VCaP (cell line): ENCODE measurements around the gene PCDHB12.
"Not testable (repeated sequence)": the region's sequence is repeated elsewhere in the genome, so short reads cannot be mapped to it uniquely, and the experiment has no call there.

Experiments
- H3K27ac ChIP-seq: fragments of 450-650 bp; 2 replicates; pipeline ENCODE4 v1.5.1; 2017
- TF ChIP-seq, protein P1 (sequence below): fragments of 450-650 bp; conservative IDR thresholded peaks from 2 replicates; pipeline ENCODE4 v1.5.1; 2017; ENCODE audit warnings: mild to moderate bottlenecking, moderate library complexity

The PCDHB12 gene

DNA sequence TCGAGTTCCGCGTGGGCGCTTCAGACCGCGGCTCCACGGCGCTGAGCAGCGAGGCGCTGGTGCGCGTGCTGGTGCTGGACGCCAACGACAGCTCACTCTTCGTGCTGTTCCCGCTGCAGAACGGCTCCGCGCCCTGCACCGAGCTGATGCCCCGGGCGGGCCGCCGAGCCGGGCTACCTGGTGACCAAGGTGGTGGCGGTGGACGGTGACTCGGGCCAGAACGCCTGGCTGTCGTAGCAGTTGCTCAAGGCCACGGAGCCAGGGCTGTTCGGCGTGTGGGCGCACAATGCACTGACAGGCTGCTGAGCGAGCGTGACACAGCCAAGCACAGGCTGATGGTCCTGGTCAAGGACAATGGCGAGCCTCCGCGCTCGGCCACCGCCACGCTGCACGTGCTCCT is 33.0 kb downstream of the PCDHB12 start:
- H3K27ac ChIP-seq, result no peak overlapping the region

DNA sequence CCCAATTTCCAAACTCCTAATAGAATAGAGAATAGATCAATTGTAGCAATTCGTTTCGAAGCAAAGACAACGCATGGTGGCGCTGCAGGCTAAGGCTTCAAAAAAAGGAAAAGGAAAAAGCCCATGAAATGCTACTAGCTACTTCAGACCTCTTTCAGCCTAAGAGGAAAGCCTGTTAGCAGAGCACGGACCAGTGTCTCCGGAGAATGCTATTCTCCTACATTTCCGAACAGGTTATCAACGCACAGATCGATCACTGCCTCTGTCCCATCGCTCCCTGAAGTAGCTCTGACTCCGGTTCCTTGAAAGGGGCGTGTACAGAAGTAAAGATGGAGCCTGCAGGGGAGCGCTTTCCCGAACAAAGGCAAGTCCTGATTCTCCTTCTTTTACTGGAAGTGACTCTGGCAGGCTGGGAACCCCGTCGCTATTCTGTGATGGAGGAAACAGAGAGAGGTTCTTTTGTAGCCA is 36.8 kb downstream of the PCDHB12 start, which contains the start of gene PCDHB15:
TSS of gene PCDHB15 (plus strand) at position 146 of the 468 bp plus-strand sequence. CDS start at position 330, 184 bp downstream.
- TF ChIP-seq, protein P1, sequence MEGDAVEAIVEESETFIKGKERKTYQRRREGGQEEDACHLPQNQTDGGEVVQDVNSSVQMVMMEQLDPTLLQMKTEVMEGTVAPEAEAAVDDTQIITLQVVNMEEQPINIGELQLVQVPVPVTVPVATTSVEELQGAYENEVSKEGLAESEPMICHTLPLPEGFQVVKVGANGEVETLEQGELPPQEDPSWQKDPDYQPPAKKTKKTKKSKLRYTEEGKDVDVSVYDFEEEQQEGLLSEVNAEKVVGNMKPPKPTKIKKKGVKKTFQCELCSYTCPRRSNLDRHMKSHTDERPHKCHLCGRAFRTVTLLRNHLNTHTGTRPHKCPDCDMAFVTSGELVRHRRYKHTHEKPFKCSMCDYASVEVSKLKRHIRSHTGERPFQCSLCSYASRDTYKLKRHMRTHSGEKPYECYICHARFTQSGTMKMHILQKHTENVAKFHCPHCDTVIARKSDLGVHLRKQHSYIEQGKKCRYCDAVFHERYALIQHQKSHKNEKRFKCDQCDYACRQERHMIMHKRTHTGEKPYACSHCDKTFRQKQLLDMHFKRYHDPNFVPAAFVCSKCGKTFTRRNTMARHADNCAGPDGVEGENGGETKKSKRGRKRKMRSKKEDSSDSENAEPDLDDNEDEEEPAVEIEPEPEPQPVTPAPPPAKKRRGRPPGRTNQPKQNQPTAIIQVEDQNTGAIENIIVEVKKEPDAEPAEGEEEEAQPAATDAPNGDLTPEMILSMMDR, result peak; percentile 46
- no peak within 1 kb of the TSS for H3K27ac ChIP-seq

More for the DNA sequence above, 33.0 kb downstream of the PCDHB12 start:
- TF ChIP-seq, protein P1, result no peak

DNA sequence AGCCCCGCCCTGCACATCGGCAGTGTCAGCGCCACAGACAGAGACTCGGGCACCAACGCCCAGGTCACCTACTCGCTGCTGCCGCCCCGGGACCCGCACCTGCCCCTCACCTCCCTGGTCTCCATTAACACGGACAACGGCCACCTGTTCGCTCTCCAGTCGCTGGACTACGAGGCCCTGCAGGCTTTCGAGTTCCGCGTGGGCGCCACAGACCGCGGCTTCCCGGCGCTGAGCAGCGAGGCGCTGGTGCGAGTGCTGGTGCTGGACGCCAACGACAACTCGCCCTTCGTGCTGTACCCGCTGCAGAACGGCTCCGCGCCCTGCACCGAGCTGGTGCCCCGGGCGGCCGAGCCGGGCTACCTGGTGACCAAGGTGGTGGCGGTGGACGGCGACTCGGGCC is 38.5 kb downstream of the PCDHB12 start:
- not testable (repeated sequence) for H3K27ac ChIP-seq

DNA sequence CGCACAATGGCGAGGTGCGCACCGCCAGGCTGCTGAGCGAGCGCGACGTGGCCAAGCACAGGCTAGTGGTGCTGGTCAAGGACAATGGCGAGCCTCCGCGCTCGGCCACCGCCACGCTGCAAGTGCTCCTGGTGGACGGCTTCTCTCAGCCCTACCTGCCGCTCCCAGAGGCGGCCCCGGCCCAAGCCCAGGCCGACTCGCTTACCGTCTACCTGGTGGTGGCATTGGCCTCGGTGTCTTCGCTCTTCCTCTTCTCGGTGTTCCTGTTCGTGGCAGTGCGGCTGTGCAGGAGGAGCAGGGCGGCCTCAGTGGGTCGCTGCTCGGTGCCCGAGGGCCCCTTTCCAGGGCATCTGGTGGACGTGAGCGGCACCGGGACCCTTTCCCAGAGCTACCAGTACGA is 38.9 kb downstream of the PCDHB12 start:
- H3K27ac ChIP-seq, result not testable (repeated sequence)

DNA sequence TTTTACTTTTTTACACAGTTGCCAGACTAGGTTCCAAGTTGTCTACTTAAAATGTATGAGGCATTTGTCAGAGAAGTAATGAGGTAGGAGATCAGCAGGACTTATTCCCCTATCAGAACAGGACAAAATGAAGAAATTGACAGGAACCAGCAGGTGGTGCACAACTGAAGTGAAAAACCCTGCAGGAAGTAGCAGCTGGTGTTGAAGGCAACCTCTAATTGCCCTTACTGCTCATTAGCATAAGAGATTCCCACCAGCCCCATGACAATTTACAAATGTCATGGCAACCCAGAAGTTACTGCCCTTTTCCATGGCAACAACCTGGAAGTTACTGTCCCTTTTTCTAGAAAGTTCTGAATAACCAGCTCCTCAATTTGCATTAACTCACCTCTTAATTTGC is 42.1 kb downstream of the PCDHB12 start:
- TF ChIP-seq, protein P1, result peak; percentile 42
- no peak overlapping the region for H3K27ac ChIP-seq

DNA sequence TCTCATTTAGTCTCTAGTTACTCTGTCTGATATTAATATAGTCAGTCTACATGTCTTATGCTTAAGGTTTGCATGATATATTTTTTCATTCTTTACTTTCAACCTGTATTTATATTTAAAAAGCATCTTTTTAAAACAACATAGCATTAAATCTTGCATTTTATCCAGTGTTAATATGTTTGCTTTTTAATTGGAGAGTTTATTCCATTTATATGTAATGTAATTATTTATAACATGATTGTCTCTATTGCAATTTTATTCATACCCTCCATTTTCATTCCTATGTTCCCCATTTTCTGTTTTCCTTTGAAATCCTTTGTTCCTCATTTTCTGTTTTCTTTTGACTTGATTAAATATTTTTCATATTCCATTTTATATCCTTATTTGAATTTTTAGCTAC is 49.9 kb downstream of the PCDHB12 start:
- H3K27ac ChIP-seq, result no peak overlapping the region
- TF ChIP-seq, protein P1, result no peak

DNA sequence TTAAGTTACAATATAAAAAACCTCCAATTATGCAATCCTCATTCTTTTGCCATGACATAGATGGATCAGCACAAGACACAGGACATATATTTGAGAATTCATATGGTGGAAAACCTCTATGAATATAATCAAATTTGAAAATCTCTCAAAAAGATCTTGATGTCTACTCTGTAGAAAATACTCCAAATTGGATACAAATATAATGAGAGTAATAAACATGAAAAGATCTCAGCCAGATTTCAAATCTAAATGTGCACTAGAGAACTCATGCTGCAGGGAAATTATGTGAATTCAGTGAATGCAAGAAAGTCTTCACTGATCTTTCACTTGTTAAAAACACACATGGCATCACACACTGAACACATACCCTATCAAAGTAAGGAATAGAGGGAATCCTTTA is 50.4 kb downstream of the PCDHB12 start:
- H3K27ac ChIP-seq, result no peak overlapping the region
- TF ChIP-seq, protein P1, result no peak

DNA sequence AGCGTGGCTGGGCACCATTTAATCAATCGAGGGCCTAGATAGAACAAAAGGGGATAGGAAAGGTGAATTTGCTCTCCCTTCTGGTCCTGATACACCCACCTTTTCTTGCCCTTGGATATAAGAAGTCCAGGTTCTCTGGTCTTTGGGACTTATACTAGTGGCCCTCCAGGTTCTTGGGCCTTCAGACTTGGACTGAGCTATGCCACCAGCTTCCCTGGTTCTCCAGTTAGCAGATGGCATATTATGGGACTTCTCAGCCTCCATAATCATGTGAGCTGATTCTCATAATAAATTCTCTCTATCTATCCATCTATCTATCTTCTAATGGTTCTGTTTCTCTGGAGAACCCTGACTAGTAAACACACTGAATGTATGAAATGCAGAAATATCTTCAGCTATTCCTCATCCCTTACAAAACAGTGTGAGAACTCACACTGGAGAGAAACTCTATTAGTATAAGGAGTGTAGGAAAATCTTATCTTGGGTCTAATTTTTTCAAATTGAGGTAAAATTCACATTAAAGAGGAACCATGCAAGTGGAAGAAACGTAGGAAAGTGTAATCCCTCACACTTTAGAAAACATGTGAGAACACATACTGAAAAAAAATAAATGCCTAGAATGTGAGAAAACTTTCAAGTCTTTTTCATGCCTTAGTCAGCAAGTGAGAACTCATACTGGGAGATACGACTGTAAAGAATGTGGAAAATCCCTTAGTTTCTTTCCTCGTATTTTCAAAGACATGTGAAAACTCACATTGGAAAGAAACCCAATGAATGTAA is 52.1 kb downstream of the PCDHB12 start:
- H3K27ac ChIP-seq, result no peak overlapping the region
- TF ChIP-seq, protein P1, result no peak

DNA sequence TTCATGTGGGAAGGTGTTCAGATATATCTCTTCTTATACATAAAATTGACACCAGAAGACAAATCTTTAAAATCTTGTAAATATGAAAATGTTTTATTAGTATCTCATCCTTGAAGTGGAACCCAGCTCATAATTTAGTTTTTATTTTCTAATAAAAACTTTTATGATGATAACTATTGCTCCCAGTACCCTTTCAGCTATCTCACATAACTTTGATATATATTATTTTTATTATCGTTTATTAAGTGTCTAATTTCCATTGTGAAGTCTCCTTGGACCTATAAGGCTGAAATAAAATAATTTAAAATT is 52.7 kb downstream of the PCDHB12 start:
- no peak overlapping the region for H3K27ac ChIP-seq
- TF ChIP-seq, protein P1, result no peak
